H9 (cell line): Measurements from ENCODE around the gene VANGL2. TPM values are rescaled to one million over a fixed set of nuclear protein-coding genes. Genes with fewer than 3 reads are reported as not detected.

Experiments used
- DNase-seq: peaks from one replicate; pipeline ENCODE4 v3.0.0-alpha.2; 2017
- H2AFZ ChIP-seq: one replicate; pipeline ENCODE4 v1.6.1; 2013; ENCODE audit warnings: mild to moderate bottlenecking, low read length, control low read depth, moderate library complexity
- H2AK5ac ChIP-seq: 2 replicates; pipeline ENCODE4 v1.6.1; 2013; ENCODE audit warnings: low read length, control low read depth, mixed read lengths; ENCODE audit not compliant: insufficient read length
- H2BK120ac ChIP-seq: one replicate; pipeline ENCODE4 v1.6.1; 2013; ENCODE audit warnings: low read depth, mild to moderate bottlenecking, low read length, control low read depth, inconsistent platforms; ENCODE audit not compliant: poor library complexity, severe bottlenecking
- H2BK12ac ChIP-seq: 2 replicates; pipeline ENCODE4 v1.6.1; 2013; ENCODE audit warnings: low read length, control low read depth, mixed read lengths, low read depth; ENCODE audit not compliant: insufficient read length
- H2BK15ac ChIP-seq: 2 replicates; pipeline ENCODE4 v1.6.1; 2013; ENCODE audit warnings: low read depth, low read length, control low read depth
- H2BK20ac ChIP-seq: one replicate; pipeline ENCODE4 v1.6.1; 2013; ENCODE audit warnings: low read depth, mild to moderate bottlenecking, low read length, control low read depth, inconsistent platforms; ENCODE audit not compliant: poor library complexity, severe bottlenecking
- H2BK5ac ChIP-seq: 2 replicates; pipeline ENCODE4 v1.6.1; 2013; ENCODE audit warnings: low read length, control low read depth, mixed read lengths; ENCODE audit not compliant: insufficient read length
- H3K14ac ChIP-seq: 2 replicates; pipeline ENCODE4 v1.6.1; 2013; ENCODE audit warnings: low read length, control low read depth; ENCODE audit not compliant: insufficient read depth
- H3K18ac ChIP-seq: 2 replicates; pipeline ENCODE4 v1.6.1; 2013; ENCODE audit warnings: low read depth, mild to moderate bottlenecking, mixed read lengths, low read length, control low read depth; ENCODE audit not compliant: insufficient read length
- H3K23ac ChIP-seq: 2 replicates; pipeline ENCODE4 v1.6.1; 2013; ENCODE audit warnings: low read length, control low read depth, mixed read lengths, low read depth; ENCODE audit not compliant: insufficient read length
- H3K23me2 ChIP-seq: 2 replicates; pipeline ENCODE4 v1.6.1; 2013; ENCODE audit warnings: low read depth, mild to moderate bottlenecking, mixed read lengths, low read length, control low read depth; ENCODE audit not compliant: insufficient read length, poor library complexity, severe bottlenecking
- H3K27ac ChIP-seq: 2 replicates; pipeline ENCODE4 v1.5.1; 2013; ENCODE audit warnings: low read length, control low read depth, mixed read lengths, low read depth; ENCODE audit not compliant: insufficient read length
- H3K27me3 ChIP-seq: 2 replicates; pipeline ENCODE4 v1.6.1; 2013; ENCODE audit warnings: low read length, control low read depth, inconsistent platforms; ENCODE audit not compliant: insufficient read depth
- H3K4ac ChIP-seq: 2 replicates; pipeline ENCODE4 v1.6.1; 2013; ENCODE audit warnings: low read depth, mild to moderate bottlenecking, control low read depth, inconsistent platforms, low read length, moderate library complexity
- H3K4me1 ChIP-seq: 2 replicates; pipeline ENCODE4 v1.6.1; 2013; ENCODE audit warnings: low read length, control low read depth, inconsistent platforms; ENCODE audit not compliant: insufficient read depth
- H3K4me2 ChIP-seq: 2 replicates; pipeline ENCODE4 v1.6.1; 2013; ENCODE audit warnings: low read length, control low read depth, mixed read lengths; ENCODE audit not compliant: insufficient read length, insufficient read depth
- H3K56ac ChIP-seq: 2 replicates; pipeline ENCODE4 v1.6.1; 2013; ENCODE audit warnings: low read depth, mild to moderate bottlenecking, mixed read lengths, low read length, control low read depth; ENCODE audit not compliant: insufficient read length
- H3K79me1 ChIP-seq: 2 replicates; pipeline ENCODE4 v1.6.1; 2013; ENCODE audit warnings: low read depth, mild to moderate bottlenecking, moderate library complexity, low read length, control low read depth, inconsistent platforms; ENCODE audit not compliant: insufficient read depth, poor library complexity, severe bottlenecking
- H3K79me2 ChIP-seq: 2 replicates; pipeline ENCODE4 v1.6.1; 2013; ENCODE audit warnings: low read length, control low read depth, inconsistent platforms; ENCODE audit not compliant: insufficient read depth
- H3K9ac ChIP-seq: 2 replicates; pipeline ENCODE4 v1.6.1; 2013; ENCODE audit warnings: low read length, control low read depth, mixed read lengths; ENCODE audit not compliant: insufficient read length; ENCODE audit errors: extremely low read depth
- H3K9me3 ChIP-seq: one replicate; pipeline ENCODE4 v1.6.1; 2013; ENCODE audit warnings: low read depth, low read length, inconsistent platforms; ENCODE audit not compliant: control insufficient read depth
- H3T11ph ChIP-seq: one replicate; pipeline ENCODE4 v1.6.1; 2013; ENCODE audit warnings: mild to moderate bottlenecking, low read length, control low read depth, inconsistent platforms
- H4K20me1 ChIP-seq: one replicate; pipeline ENCODE4 v1.6.1; 2013; ENCODE audit not compliant: control insufficient read depth, insufficient read length, insufficient read depth
- H4K5ac ChIP-seq: 2 replicates; pipeline ENCODE4 v1.6.1; 2013; ENCODE audit warnings: low read depth, mild to moderate bottlenecking, mixed read lengths, low read length, control low read depth; ENCODE audit not compliant: insufficient read length
- H4K8ac ChIP-seq: replicated peaks from 2 replicates; pipeline ENCODE4 v1.6.1; 2013; ENCODE audit warnings: low read length, control low read depth, mixed read lengths, low read depth; ENCODE audit not compliant: insufficient read length
- H4K91ac ChIP-seq: 2 replicates; pipeline ENCODE4 v1.6.1; 2013; ENCODE audit warnings: low read depth, mild to moderate bottlenecking, moderate library complexity, mixed read lengths, low read length, control low read depth; ENCODE audit not compliant: insufficient read length
- H3K27ac Mint-ChIP-seq, 3 experiments: 2 replicates in 2 of 3; 3 replicates in 1 of 3; pipeline ENCODE4 v1.8.0; 2020 to 2021; ENCODE audit warnings: mixed read lengths in 3 of 3, mild to moderate bottlenecking in 1 of 3, moderate library complexity in 1 of 3
- H3K27me3 Mint-ChIP-seq: 2 replicates; pipeline ENCODE4 v1.8.0; 2021; ENCODE audit warnings: low read depth, mild to moderate bottlenecking, moderate library complexity, mixed read lengths
- H3K36me3 Mint-ChIP-seq, 3 experiments: 2 replicates in 2 of 3; 3 replicates in 1 of 3; pipeline ENCODE4 v1.8.0; 2020 to 2021; ENCODE audit warnings: low read depth in 3 of 3, mixed read lengths in 3 of 3; ENCODE audit not compliant: insufficient read depth in 1 of 3
- H3K4me1 Mint-ChIP-seq, 2 experiments: 2 replicates each; pipeline ENCODE4 v1.8.0; 2020; ENCODE audit warnings: mixed read lengths in 2 of 2
- H3K4me3 Mint-ChIP-seq, 2 experiments: 2 replicates in 1 of 2; 3 replicates in 1 of 2; pipeline ENCODE4 v1.8.0; 2020 to 2021; ENCODE audit warnings: mild to moderate bottlenecking in 2 of 2, mixed read lengths in 2 of 2, moderate library complexity in 1 of 2
- H3K9me3 Mint-ChIP-seq, 2 experiments: 2 replicates in 1 of 2; 3 replicates in 1 of 2; pipeline ENCODE4 v1.8.0; 2020; ENCODE audit warnings: mild to moderate bottlenecking in 2 of 2, mixed read lengths in 2 of 2, moderate library complexity in 1 of 2
- CTCF ChIP-seq: fragments of 200-600 bp; sonication (generic); conservative IDR thresholded peaks from 3 replicates; pipeline ENCODE4 v1.8.0; 2021; ENCODE audit warnings: antibody characterized with exemption, mild to moderate bottlenecking
- WGBS: extraction: QIAGEN DNeasy Blood & Tissue Kit; methylation state at CpG from one replicate; pipeline ENCODE4 v1.1.7; 2013; ENCODE audit warnings: missing lambda C conversion rate, low lambda C conversion rate, mixed read lengths; ENCODE audit not compliant: insufficient read length; ENCODE audit errors: extremely low coverage; 5-methylcytosine and 5-hydroxymethylcytosine counted together
- total RNA-seq: library from RNA; stranded (reverse); gene quantifications from 2 replicates; pipeline ENCODE4 v1.2.1, GENCODE V29; 2021

Gene VANGL2
- total RNA-seq, 1 experiment from 2014 or later, result 58.5 TPM

GRCh38 chr1:160451859-160452232 lies 51.5 kb downstream of the VANGL2 start:
- no peak overlapping the region for H3K27ac Mint-ChIP-seq
- H2BK5ac ChIP-seq, result no peak overlapping the region
- no peaks in the 10 kb centered on the region for H3K27me3 ChIP-seq
- H3K4me2 ChIP-seq, result no peak overlapping the region
- H4K91ac ChIP-seq, result no peak overlapping the region
- H3K4ac ChIP-seq, result no peak overlapping the region
- no peak overlapping the region for H2AFZ ChIP-seq
- H3K9me3 Mint-ChIP-seq, result no peaks in the 10 kb centered on the region
- H3T11ph ChIP-seq, result no peak overlapping the region
- no peaks in the 10 kb centered on the region for H3K23me2 ChIP-seq
- no peaks in the 10 kb centered on the region for H4K20me1 ChIP-seq
- H3K4me1 Mint-ChIP-seq, result no peaks in the 10 kb centered on the region
- H4K8ac ChIP-seq, result no peak overlapping the region
- H3K4me1 ChIP-seq, result no peaks in the 10 kb centered on the region
- no peak overlapping the region for H2BK15ac ChIP-seq
- no peak overlapping the region for H3K9ac ChIP-seq
- H3K23ac ChIP-seq, result no peak overlapping the region
- no peak overlapping the region for H4K5ac ChIP-seq
- no peak overlapping the region for H3K56ac ChIP-seq
- no peak overlapping the region for H3K27ac ChIP-seq
- H3K9me3 ChIP-seq, result no peaks in the 10 kb centered on the region
- H2BK120ac ChIP-seq, result no peak overlapping the region
- DNase-seq, result no peak
- H3K18ac ChIP-seq, result no peak overlapping the region
- no peak overlapping the region for H2BK12ac ChIP-seq
- H3K79me2 ChIP-seq, result no peaks in the 10 kb centered on the region
- no peak for TF ChIP-seq CTCF
- no peak overlapping the region for H3K14ac ChIP-seq
- H2BK20ac ChIP-seq, result no peak overlapping the region
- H3K36me3 Mint-ChIP-seq, result no peaks in the 10 kb centered on the region
- WGBS, result no CpG with 5 or more reads among the region's 1 CpG
- H3K79me1 ChIP-seq, result no peaks in the 10 kb centered on the region
- H3K4me3 Mint-ChIP-seq, result no peak overlapping the region
- H3K27me3 Mint-ChIP-seq, result no peaks in the 10 kb centered on the region; the same call in 1 of the 2 replicates
- no peak overlapping the region for H2AK5ac ChIP-seq
